Myometrial cell (primary cell): ENCODE results near the gene TGFBR2. TPM values are rescaled to one million over a fixed set of nuclear protein-coding genes. Genes with fewer than 3 reads are reported as not detected.

Experiments
- total RNA-seq: library from RNA; depleted of rRNA; stranded (reverse); fragments of >200 nt; gene quantifications from 2 replicates; pipeline ENCODE4 v1.2.3, GENCODE V29; 2015

TGFBR2 gene
- total RNA-seq = 113 and 130 TPM in 2 replicates

GRCh38 chr3:30606301-30607031 lies at the start of gene TGFBR2:
TSS of gene TGFBR2 (plus strand) at chr3:30606601. CDS start at chr3:30606884, 283 bp downstream.

